Activated CD8-positive, alpha-beta T cell treated with anti-CD3 and anti-CD28 coated beads for 36 hours (primary cell): ENCODE measurements around the gene MED8. TPM values are rescaled to one million over a fixed set of nuclear protein-coding genes. Genes with fewer than 3 reads are reported as not detected.
"Not testable (repeated sequence)": the region's sequence is repeated elsewhere in the genome, so short reads cannot be mapped to it uniquely, and the experiment has no call there.

ENCODE experiments used
- ATAC-seq: fragments of 200-7000 bp; cut with Tn5 transposase; one replicate; pipeline ENCODE4 v1.10.0; 2021; ENCODE audit warnings: mild to moderate bottlenecking, moderate library complexity
- CTCF ChIA-PET: fragments of 350-600 bp; sonication (Branson Sonifier 250); formaldehyde crosslinking; loops from one replicate; lab custom pipeline; 2021; ENCODE audit warnings: antibody characterized with exemption; lab: Charles Lee
- POLR2A ChIA-PET: fragments of 350-600 bp; sonication (Branson Sonifier 250); formaldehyde crosslinking; loops from one replicate; lab custom pipeline; 2021; ENCODE audit warnings: antibody characterized with exemption; lab: Charles Lee
- DNase-seq: peaks from one replicate; pipeline ENCODE4 v3.0.0-alpha.2; 2020
- H3K27ac Mint-ChIP-seq: one replicate; pipeline ENCODE4 v1.8.0; 2021; ENCODE audit warnings: mild to moderate bottlenecking, mixed read lengths
- H3K27me3 Mint-ChIP-seq: one replicate; pipeline ENCODE4 v1.8.0; 2021; ENCODE audit warnings: mixed read lengths
- H3K36me3 Mint-ChIP-seq: one replicate; pipeline ENCODE4 v1.8.0; 2021; ENCODE audit warnings: low read depth, mixed read lengths
- H3K4me1 Mint-ChIP-seq: one replicate; pipeline ENCODE4 v1.8.0; 2021; ENCODE audit warnings: low read depth, mixed read lengths
- H3K4me3 Mint-ChIP-seq: one replicate; pipeline ENCODE4 v1.8.0; 2021; ENCODE audit warnings: mild to moderate bottlenecking, moderate library complexity, mixed read lengths
- H3K9me3 Mint-ChIP-seq: one replicate; pipeline ENCODE4 v1.8.0; 2021; ENCODE audit warnings: mixed read lengths
- CTCF ChIP-seq: fragments of 200-600 bp; IDR thresholded peaks from one replicate; pipeline ENCODE4 v1.8.0; 2022; ENCODE audit warnings: antibody characterized with exemption, mild to moderate bottlenecking
- intact Hi-C: fragments of 100-400 bp; cut with micrococcal nuclease; formaldehyde crosslinking; loops from one replicate; pipeline ENCODE4 v1.10.0; 2022
- total RNA-seq, 2 experiments: library from RNA; stranded (reverse); gene quantifications; one replicate each; pipeline ENCODE4 v1.2.3, GENCODE V29; 2021

MED8 gene
- total RNA-seq, 2 experiments from 2014 or later = 33.5 to 34.5 TPM

- H3K36me3 Mint-ChIP-seq = peaks cover 26% of the 10 kb centered on the region
Measured at GRCh38 chr1:43410571-43410970, 21.0 kb upstream of the MED8 start.

GRCh38 chr1:43405876-43406234 lies 16.3 kb upstream of the MED8 start:
- no peaks in the 10 kb centered on the region for H3K27me3 Mint-ChIP-seq
- no peak overlapping the region for H3K4me3 Mint-ChIP-seq
- no peak for TF ChIP-seq CTCF
- intact Hi-C loops = no loop called here
- H3K27ac Mint-ChIP-seq = no peak overlapping the region
- DNase-seq (no peak), ATAC-seq (no peak)
- peaks cover 32% of the 10 kb centered on the region for H3K36me3 Mint-ChIP-seq
- no peaks in the 10 kb centered on the region for H3K9me3 Mint-ChIP-seq
- POLR2A ChIA-PET = no interaction called here
- H3K4me1 Mint-ChIP-seq = peaks cover 8% of the 10 kb centered on the region
- CTCF ChIA-PET = no interaction called here

More at GRCh38 chr1:43410571-43410970, 21.0 kb upstream of the MED8 start:
- Mint-ChIP-seq H3K27ac (no peak overlapping the region), H3K9me3 (no peaks in the 10 kb centered on the region), H3K4me3 (no peak overlapping the region), H3K4me1 (no peaks in the 10 kb centered on the region), H3K27me3 (no peaks in the 10 kb centered on the region)
- no peak for DNase-seq
- intact Hi-C loops = no loop called here
- ChIA-PET CTCF (interaction anchor here (6.5 kb wide), 1 partner anchor 184 kb away, joined by 73 read pairs; no protein-coding TSS in a partner anchor), POLR2A (interaction anchor here (0.9 kb wide), 1 partner anchor 184 kb away, joined by 3 read pairs; no protein-coding TSS in a partner anchor)
- TF ChIP-seq CTCF = no peak
- no peak for ATAC-seq

- no peaks in the 10 kb centered on the region for H3K27me3 Mint-ChIP-seq
- H3K4me3 Mint-ChIP-seq = no peak overlapping the region
- no peak for TF ChIP-seq CTCF
- intact Hi-C loops = no loop called here
- POLR2A ChIA-PET = no interaction called here
- peaks cover 8% of the 10 kb centered on the region for H3K4me1 Mint-ChIP-seq
- H3K9me3 Mint-ChIP-seq = no peaks in the 10 kb centered on the region
- CTCF ChIA-PET = no interaction called here
- ATAC-seq (no peak), DNase-seq (no peak)
- H3K27ac Mint-ChIP-seq = no peak overlapping the region
- peaks cover 30% of the 10 kb centered on the region for H3K36me3 Mint-ChIP-seq
Measured at GRCh38 chr1:43405219-43405875, 15.7 kb upstream of the MED8 start.

- DNase-seq (no peak), ATAC-seq (no peak)
- ChIA-PET POLR2A (interaction anchor here (1.1 kb wide), 1 partner anchor 8 kb away, joined by 4 read pairs; no protein-coding TSS in a partner anchor), CTCF (no interaction called here)
- no peak for TF ChIP-seq CTCF
- no peak overlapping the region for H3K27ac Mint-ChIP-seq
- H3K36me3 Mint-ChIP-seq = peaks cover 26% of the 10 kb centered on the region
- no peaks in the 10 kb centered on the region for H3K9me3 Mint-ChIP-seq
- H3K4me1 Mint-ChIP-seq = peaks cover 8% of the 10 kb centered on the region
- no peak overlapping the region for H3K4me3 Mint-ChIP-seq
- H3K27me3 Mint-ChIP-seq = no peaks in the 10 kb centered on the region
- intact Hi-C loops = no loop called here
Measured at GRCh38 chr1:43404353-43404752, 14.8 kb upstream of the MED8 start.

GRCh38 chr1:43402089-43402865 lies 12.7 kb upstream of the MED8 start:
- intact Hi-C loops = no loop called here
- DNase-seq (no peak), ATAC-seq (no peak)
- Mint-ChIP-seq H3K27ac (no peak overlapping the region), H3K4me3 (no peak overlapping the region), H3K4me1 (peaks cover 12% of the 10 kb centered on the region), H3K36me3 (peaks cover 26% of the 10 kb centered on the region), H3K9me3 (no peaks in the 10 kb centered on the region), H3K27me3 (no peaks in the 10 kb centered on the region)
- TF ChIP-seq CTCF = no peak
- CTCF ChIA-PET = no interaction called here
- POLR2A ChIA-PET = no interaction called here

GRCh38 chr1:43400441-43400840 lies 10.8 kb upstream of the MED8 start:
- peaks cover 24% of the 10 kb centered on the region for H3K36me3 Mint-ChIP-seq
- H3K27me3 Mint-ChIP-seq, H3K4me3 Mint-ChIP-seq, H3K9me3 Mint-ChIP-seq, ATAC-seq, DNase-seq, intact Hi-C loops, H3K27ac Mint-ChIP-seq: not testable (repeated sequence)
- POLR2A ChIA-PET = interaction anchor here (1.0 kb wide), 2 partner anchors 11 to 23 kb away, joined by 3 read pairs; partner anchors contain the start of gene MED8
- peaks cover 15% of the 10 kb centered on the region for H3K4me1 Mint-ChIP-seq
- CTCF ChIA-PET = interaction anchor here (1.1 to 1.7 kb wide), 3 partner anchors 12 to 174 kb away, joined by 3 to 5 read pairs (median 4); no protein-coding TSS in a partner anchor
